Measurements from ENCODE around the gene ABCC5. TPM values are rescaled to one million over a fixed set of nuclear protein-coding genes. Genes with fewer than 3 reads are reported as not detected.
"Not testable (repeated sequence)": the region's sequence is repeated elsewhere in the genome, so short reads cannot be mapped to it uniquely, and the experiment has no call there.

ABCC5 gene
- total and polyA plus RNA-seq, 4 donors: 13.0 to 49.6 (median 26.4) TPM

DNA sequence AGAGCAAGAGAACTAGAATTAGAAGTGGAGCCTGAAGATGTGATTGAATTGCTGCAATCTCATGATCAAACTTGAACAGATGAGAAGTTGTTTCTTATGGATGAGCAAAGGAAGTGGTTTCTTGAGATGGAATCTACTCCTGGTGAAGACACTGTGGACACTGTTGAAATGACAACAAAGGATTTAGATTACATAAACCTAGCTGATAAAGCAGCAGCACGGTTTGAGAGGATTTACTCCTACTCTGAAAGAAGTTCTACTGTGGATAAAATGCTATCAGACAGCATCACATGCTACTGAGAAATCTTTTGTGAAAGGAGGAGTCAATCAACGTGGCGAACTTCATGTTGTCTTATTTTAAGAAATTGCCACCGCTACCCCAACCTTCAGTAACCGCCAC, 140.5 kb downstream of the ABCC5 start:
- H3K4me1 ChIP-seq (ENCODE audit: control insufficient read depth in 1 of 2, insufficient read depth in 2 of 2, low read length in 2 of 2); H3K27me3 ChIP-seq (ENCODE audit: control insufficient read depth in 1 of 2, insufficient read depth in 2 of 2, low read length in 1 of 2); DNase-seq; intact Hi-C loops (cut with DNase I); H3K9me3 ChIP-seq (ENCODE audit: control insufficient read depth, low read length); ATAC-seq (ENCODE audit: low FRiP score); H3K4me3 ChIP-seq (ENCODE audit: low read length in 2 of 2); H3K36me3 ChIP-seq (ENCODE audit: control insufficient read depth in 1 of 2, insufficient read depth in 2 of 2, low read length in 1 of 2); H3K27ac ChIP-seq (ENCODE audit: low read depth in 1 of 2, low read length in 2 of 2): not testable (repeated sequence)
- WGBS, 2 donors: 85 to 88% methylated on average over 5 of the region's 5 CpGs

GRCh38 chr3:183875411-183875810, 142.3 kb downstream of the ABCC5 start:
- no peaks in the 10 kb centered on the region for H3K27me3 ChIP-seq (ENCODE audit: control insufficient read depth in 1 of 2, insufficient read depth in 2 of 2, low read length in 1 of 2)
- no peak overlapping the region for H3K4me3 ChIP-seq (ENCODE audit: low read length in 2 of 2)
- no peaks in the 10 kb centered on the region for H3K9me3 ChIP-seq (ENCODE audit: control insufficient read depth, low read length)
- intact Hi-C loops (cut with DNase I): no loop called here
- no peaks in the 10 kb centered on the region for H3K36me3 ChIP-seq (ENCODE audit: control insufficient read depth in 1 of 2, insufficient read depth in 2 of 2, low read length in 1 of 2)
- no peak for ATAC-seq (ENCODE audit: low FRiP score)
- DNase-seq: no peak
- no peaks in the 10 kb centered on the region for H3K4me1 ChIP-seq (ENCODE audit: control insufficient read depth in 1 of 2, insufficient read depth in 2 of 2, low read length in 2 of 2)
- no peak overlapping the region for H3K27ac ChIP-seq (ENCODE audit: low read depth in 1 of 2, low read length in 2 of 2)

DNA sequence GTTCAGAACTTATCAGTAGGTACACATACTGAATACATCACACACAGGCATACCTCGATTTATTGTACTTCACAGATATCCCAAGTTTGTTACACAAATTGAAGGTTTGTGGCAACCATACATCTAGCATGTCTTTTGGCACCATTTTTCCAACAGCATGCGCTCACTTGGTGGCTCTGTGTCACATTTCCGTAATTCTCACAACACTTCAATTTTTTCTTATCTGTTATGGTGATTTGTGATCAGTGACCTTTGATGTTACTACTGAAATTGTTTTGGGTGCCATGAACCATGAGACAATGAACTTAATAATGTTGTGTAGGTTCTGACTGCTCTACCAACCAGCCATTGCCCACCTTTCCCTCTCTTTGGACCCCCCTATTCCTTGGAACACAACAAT, 143.8 kb downstream of the ABCC5 start:
- 85 to 90% methylated on average over 3 of the region's 3 CpGs for WGBS, 2 donors
- ATAC-seq (ENCODE audit: low FRiP score): no peak

DNA sequence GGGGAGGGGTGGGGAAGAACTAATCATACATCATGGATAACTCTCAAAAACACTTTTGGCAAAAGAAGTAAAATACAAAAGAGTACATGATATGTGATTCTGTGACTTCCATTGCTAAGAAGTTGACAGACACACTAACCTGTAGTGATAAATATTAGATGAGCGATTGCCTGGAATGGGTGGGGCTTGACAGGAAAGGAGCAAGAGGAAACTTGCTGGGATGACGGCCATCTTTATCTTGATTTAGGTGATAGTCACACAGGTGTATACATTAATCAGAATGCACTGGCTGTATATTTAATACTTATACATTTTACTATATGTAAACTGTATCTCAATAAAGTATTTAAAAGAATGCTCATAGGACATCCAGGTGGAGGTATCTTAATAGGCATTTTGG, 146.1 kb downstream of the ABCC5 start:
- no peak overlapping the region for H3K4me3 ChIP-seq (ENCODE audit: low read length in 2 of 2)
- intact Hi-C loops (cut with DNase I): no loop called here
- no peak overlapping the region for H3K27ac ChIP-seq (ENCODE audit: low read depth in 1 of 2, low read length in 2 of 2)
- no peaks in the 10 kb centered on the region for H3K36me3 ChIP-seq (ENCODE audit: control insufficient read depth in 1 of 2, insufficient read depth in 2 of 2, low read length in 1 of 2)
- 88 to 89% methylated on average over 2 of the region's 2 CpGs for WGBS, 2 donors
- H3K4me1 ChIP-seq (ENCODE audit: control insufficient read depth in 1 of 2, insufficient read depth in 2 of 2, low read length in 2 of 2): no peaks in the 10 kb centered on the region
- ATAC-seq (ENCODE audit: low FRiP score): no peak
- no peaks in the 10 kb centered on the region for H3K9me3 ChIP-seq (ENCODE audit: control insufficient read depth, low read length)
- no peaks in the 10 kb centered on the region for H3K27me3 ChIP-seq (ENCODE audit: control insufficient read depth in 1 of 2, insufficient read depth in 2 of 2, low read length in 1 of 2)
- DNase-seq: no peak

More for the DNA sequence above, 143.8 kb downstream of the ABCC5 start:
- no peak for DNase-seq
- Histone ChIP-seq H3K36me3 (ENCODE audit: control insufficient read depth in 1 of 2, insufficient read depth in 2 of 2, low read length in 1 of 2) (no peaks in the 10 kb centered on the region), H3K27ac (ENCODE audit: low read depth in 1 of 2, low read length in 2 of 2) (no peak overlapping the region), H3K4me1 (ENCODE audit: control insufficient read depth in 1 of 2, insufficient read depth in 2 of 2, low read length in 2 of 2) (no peaks in the 10 kb centered on the region), H3K4me3 (ENCODE audit: low read length in 2 of 2) (no peak overlapping the region), H3K9me3 (ENCODE audit: control insufficient read depth, low read length) (no peaks in the 10 kb centered on the region), H3K27me3 (ENCODE audit: control insufficient read depth in 1 of 2, insufficient read depth in 2 of 2, low read length in 1 of 2) (no peaks in the 10 kb centered on the region)
- intact Hi-C loops (cut with DNase I): no loop called here

DNA sequence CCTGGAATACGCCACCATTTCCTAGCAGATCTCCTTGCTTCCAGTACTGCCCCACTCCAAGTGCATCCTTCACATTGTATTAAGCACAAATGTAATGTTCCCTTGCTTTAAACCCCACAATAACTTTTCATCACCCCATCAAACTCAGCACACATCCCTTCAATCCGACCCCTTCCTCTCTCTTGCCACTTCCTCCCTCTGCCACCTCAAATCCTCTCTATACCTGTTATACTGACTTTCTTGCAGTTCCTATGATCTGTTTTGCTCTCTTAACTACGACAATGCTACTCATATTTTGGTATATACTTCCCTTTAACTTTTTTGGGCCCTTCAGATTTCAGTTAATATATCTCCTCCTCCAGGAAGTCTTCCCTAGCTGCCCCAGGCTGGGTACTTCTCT, 147.1 kb downstream of the ABCC5 start:
- intact Hi-C loops (cut with DNase I): no loop called here
- DNase-seq (no peak), ATAC-seq (ENCODE audit: low FRiP score) (no peak)
- Histone ChIP-seq H3K4me3 (ENCODE audit: low read length in 2 of 2) (no peak overlapping the region), H3K36me3 (ENCODE audit: control insufficient read depth in 1 of 2, insufficient read depth in 2 of 2, low read length in 1 of 2) (no peaks in the 10 kb centered on the region), H3K9me3 (ENCODE audit: control insufficient read depth, low read length) (no peaks in the 10 kb centered on the region), H3K4me1 (ENCODE audit: control insufficient read depth in 1 of 2, insufficient read depth in 2 of 2, low read length in 2 of 2) (no peaks in the 10 kb centered on the region), H3K27me3 (ENCODE audit: control insufficient read depth in 1 of 2, insufficient read depth in 2 of 2, low read length in 1 of 2) (no peaks in the 10 kb centered on the region), H3K27ac (ENCODE audit: low read depth in 1 of 2, low read length in 2 of 2) (no peak overlapping the region)
- 92 to 97% methylated on average over 3 of the region's 3 CpGs for WGBS, 2 donors

Small RNA genes lying within 50 kb of the gene (microRNA-seq; reads per million reads assigned to microRNA genes)
- 0 reads per million in 2 donors for gene MIR4448

Other genes with a start within 250 kb of the ABCC5 start
- gene MAP6D1, start 192.3 kb downstream of the ABCC5 start, total RNA-seq: 1 to 10 TPM; 1.7 TPM
- gene MAP6D1, start 192.3 kb downstream of the ABCC5 start, polyA plus RNA-seq: not detected
- 10 to 100 TPM; 49.5 to 56.5 TPM for gene PARL, start 133.0 kb downstream of the ABCC5 start, total RNA-seq
- 10 to 100 TPM; 64.2 to 76.4 TPM for gene PARL, start 133.0 kb downstream of the ABCC5 start, polyA plus RNA-seq
- not detected for gene HTR3D, start 13.9 kb upstream of the ABCC5 start, total RNA-seq
- not detected for gene HTR3D, start 13.9 kb upstream of the ABCC5 start, polyA plus RNA-seq
- gene HTR3C, start 35.2 kb upstream of the ABCC5 start, total RNA-seq: not detected
- not detected for gene HTR3C, start 35.2 kb upstream of the ABCC5 start, polyA plus RNA-seq
- not detected for gene HTR3E, start 79.2 kb upstream of the ABCC5 start, total RNA-seq
- not detected for gene HTR3E, start 79.2 kb upstream of the ABCC5 start, polyA plus RNA-seq
- gene EIF2B5, start 117.5 kb upstream of the ABCC5 start, total RNA-seq: 10 to 100 TPM; 32.2 to 32.9 TPM
- 10 to 100 TPM; 24.3 to 53.1 TPM for gene EIF2B5, start 117.5 kb upstream of the ABCC5 start, polyA plus RNA-seq
- 10 to 100 TPM; 66.7 to 77.1 TPM for gene DVL3, start 137.5 kb upstream of the ABCC5 start, total RNA-seq
- 10 to 100 TPM; 13.5 to 55.6 TPM for gene DVL3, start 137.5 kb upstream of the ABCC5 start, polyA plus RNA-seq
- 100 to 1,000 TPM; 249 to 250 TPM for gene AP2M1, start 157.0 kb upstream of the ABCC5 start, total RNA-seq
- 100 to 1,000 TPM; 234 to 237 TPM for gene AP2M1, start 157.0 kb upstream of the ABCC5 start, polyA plus RNA-seq
- gene ABCF3, start 168.3 kb upstream of the ABCC5 start, total RNA-seq: 10 to 100 TPM; 44.1 to 57.1 TPM
- gene ABCF3, start 168.3 kb upstream of the ABCC5 start, polyA plus RNA-seq: 10 to 100 TPM; 30.1 to 75.6 TPM
- gene VWA5B2, start 211.7 kb upstream of the ABCC5 start, total RNA-seq: not detected
- under 1 TPM in 1 of 2 donors, not detected in 1; 0.10 TPM for gene VWA5B2, start 211.7 kb upstream of the ABCC5 start, polyA plus RNA-seq
- 10 to 100 TPM; 19.4 to 23.9 TPM for gene ALG3, start 231.1 kb upstream of the ABCC5 start, total RNA-seq
- gene ALG3, start 231.1 kb upstream of the ABCC5 start, polyA plus RNA-seq: 10 to 100 TPM; 12.5 to 30.7 TPM
- 1 to 10 TPM; 1.5 to 1.8 TPM for gene EEF1AKMT4, start 231.8 kb upstream of the ABCC5 start, total RNA-seq
- gene EEF1AKMT4, start 231.8 kb upstream of the ABCC5 start, polyA plus RNA-seq: 1 to 10 TPM in 1 of 2 donors, under 1 TPM in 1; 0.41 to 3.0 TPM
- under 1 TPM; 0.26 to 0.36 TPM for gene CAMK2N2, start 243.7 kb upstream of the ABCC5 start, total RNA-seq
- not detected for gene CAMK2N2, start 243.7 kb upstream of the ABCC5 start, polyA plus RNA-seq